Omental fat pad (tissue), 4 donors: ENCODE results near the gene NUMB. TPM values are rescaled to one million over a fixed set of nuclear protein-coding genes. Genes with fewer than 3 reads are reported as not detected.

Experiments
- ATAC-seq: fragments of 150-250 bp; one replicate; pipeline ENCODE4 v1.9.1; 2016; ENCODE audit warnings: mild to moderate bottlenecking, moderate library complexity; ENCODE audit not compliant: low FRiP score
- DNase-seq: peaks from one replicate; pipeline ENCODE4 v3.0.0-alpha.2; 2019; ENCODE audit warnings: low spot score
- CTCF ChIP-seq, 3 donors: fragments of 450-650 bp; IDR thresholded peaks; one replicate each; pipeline ENCODE4 v1.5.1; 2016 to 2017; ENCODE audit warnings: antibody characterized with exemption in 3 of 3, mild to moderate bottlenecking in 3 of 3, moderate library complexity in 2 of 3
- total RNA-seq, 4 donors: library from RNA; depleted of rRNA; stranded (reverse); fragments of >200 nt; gene quantifications; one replicate each; pipeline ENCODE4 v1.1.0, GENCODE V29; 2016

The NUMB gene
- total RNA-seq, 4 donors from 2014 or later, result 48.2 to 95.4 (median 62.8) TPM

GRCh38 chr14:73249564-73250316 lies 208.6 kb downstream of the NUMB start:
- no peak for TF ChIP-seq CTCF (IDR thresholded peaks at IDR 0.05)
- DNase-seq (no peak), ATAC-seq (no peak)

- TF ChIP-seq CTCF (IDR thresholded peaks at IDR 0.05), result no peak
- DNase-seq (no peak), ATAC-seq (no peak)
These were observed 209.2 kb downstream of the NUMB start for GRCh38 chr14:73249108-73249507.

- DNase-seq (no peak), ATAC-seq (no peak)
- no peak for TF ChIP-seq CTCF (IDR thresholded peaks at IDR 0.05)
These were observed 210.1 kb downstream of the NUMB start for GRCh38 chr14:73248108-73248868.

GRCh38 chr14:73246387-73247150 lies 211.8 kb downstream of the NUMB start:
- DNase-seq (no peak), ATAC-seq (no peak)
- TF ChIP-seq CTCF (IDR thresholded peaks at IDR 0.05), result no peak

GRCh38 chr14:73245480-73246325 lies 212.6 kb downstream of the NUMB start:
- no peak for TF ChIP-seq CTCF (IDR thresholded peaks at IDR 0.05)
- DNase-seq (no peak), ATAC-seq (peak; percentile 19)

GRCh38 chr14:73244541-73245290 lies 213.6 kb downstream of the NUMB start:
- no peak for TF ChIP-seq CTCF (IDR thresholded peaks at IDR 0.05)
- DNase-seq, result no peak
- ATAC-seq, result no peak
